Dedifferentiated amniotic fluid mesenchymal stem cell (primary cell): ENCODE measurements around the gene SPATA21.

ENCODE experiments used
- DNase-seq: peaks from one replicate; pipeline ENCODE4 v3.0.0-alpha.2; 2016; ENCODE audit errors: extremely low spot score

The SPATA21 gene

GRCh38 chr1:16450863-16451481 lies 13.7 kb upstream of the SPATA21 start:
- no peak for DNase-seq

GRCh38 chr1:16449666-16450065 lies 12.4 kb upstream of the SPATA21 start:
- DNase-seq, result no peak

GRCh38 chr1:16449065-16449464 lies 11.8 kb upstream of the SPATA21 start:
- DNase-seq, result no peak

- DNase-seq, result no peak
Measured at GRCh38 chr1:16447641-16448040, 10.4 kb upstream of the SPATA21 start.

GRCh38 chr1:16446116-16446515 lies 8.9 kb upstream of the SPATA21 start:
- DNase-seq, result no peak

GRCh38 chr1:16445052-16445451 lies 7.8 kb upstream of the SPATA21 start:
- no peak for DNase-seq

GRCh38 chr1:16443975-16444770 lies 6.9 kb upstream of the SPATA21 start:
- no peak for DNase-seq

GRCh38 chr1:16442941-16443340 lies 5.7 kb upstream of the SPATA21 start:
- DNase-seq, result no peak

- DNase-seq, result no peak
Measured at GRCh38 chr1:16442265-16442664, 5.0 kb upstream of the SPATA21 start.

GRCh38 chr1:16441282-16441665 lies 4.0 kb upstream of the SPATA21 start:
- DNase-seq, result no peak

- peak; percentile 93 for DNase-seq
Measured at GRCh38 chr1:16440470-16441281, 3.5 kb upstream of the SPATA21 start, which contains the start of gene NECAP2. TSS of gene NECAP2 (plus strand) at chr1:16440724. CDS start at chr1:16440762, 38 bp downstream.

- DNase-seq, result no peak
Measured at GRCh38 chr1:16440131-16440469, 2.9 kb upstream of the SPATA21 start.

GRCh38 chr1:16438924-16439323 lies 1.7 kb upstream of the SPATA21 start:
- no peak for DNase-seq

- DNase-seq, result no peak
Measured at GRCh38 chr1:16438516-16438915, 1.3 kb upstream of the SPATA21 start.

- no peak for DNase-seq
Measured at GRCh38 chr1:16434501-16434900, 2.7 kb downstream of the SPATA21 start.

GRCh38 chr1:16434007-16434406 lies 3.2 kb downstream of the SPATA21 start:
- DNase-seq, result no peak

- no peak for DNase-seq
Measured at GRCh38 chr1:16433030-16433429, 4.2 kb downstream of the SPATA21 start.

GRCh38 chr1:16430606-16431005 lies 6.6 kb downstream of the SPATA21 start:
- no peak for DNase-seq

- no peak for DNase-seq
Measured at GRCh38 chr1:16425125-16426025, 11.8 kb downstream of the SPATA21 start.

GRCh38 chr1:16422041-16422440 lies 15.2 kb downstream of the SPATA21 start:
- DNase-seq, result no peak

GRCh38 chr1:16421201-16421600 lies 16.0 kb downstream of the SPATA21 start:
- no peak for DNase-seq
